Sigmoid colon (tissue), 7 donors: ENCODE measurements around the gene RBM5. TPM values are rescaled to one million over a fixed set of nuclear protein-coding genes. Genes with fewer than 3 reads are reported as not detected.

Experiments used
- DNase-seq: peaks from one replicate; pipeline ENCODE4 v3.0.0-alpha.2; 2019
- H3K27ac ChIP-seq, 4 donors: fragments of 200-600 bp; sonication (generic); one replicate each; pipeline ENCODE4 v1.5.1; 2016 to 2019; ENCODE audit warnings: mild to moderate bottlenecking in 1 of 4
- H3K27me3 ChIP-seq, 3 donors: fragments of 200-600 bp; sonication (generic); one replicate each; pipeline ENCODE4 v1.5.1; 2019; ENCODE audit warnings: mild to moderate bottlenecking in 1 of 3
- H3K36me3 ChIP-seq, 4 donors: fragments of 200-600 bp; sonication (generic); one replicate each; pipeline ENCODE4 v1.5.1; 2016 to 2019
- H3K4me1 ChIP-seq, 4 donors: fragments of 200-600 bp; sonication (generic); one replicate each; pipeline ENCODE4 v1.5.1; 2017 to 2019
- H3K4me3 ChIP-seq, 4 donors: fragments of 200-600 bp; sonication (generic); one replicate each; pipeline ENCODE4 v1.5.1; 2017 to 2019; ENCODE audit warnings: mild to moderate bottlenecking in 2 of 4, moderate library complexity in 1 of 4
- H3K9me3 ChIP-seq, 4 donors: fragments of 200-600 bp in 3 of 4; sonication (generic) in 3 of 4; one replicate each; pipeline versions ENCODE4 v1.5.1 to v1.6.1; 2013 to 2019
- EP300 ChIP-seq, 4 donors: sonication (generic); formaldehyde crosslinking; IDR thresholded peaks; one replicate each; pipeline ENCODE4 v1.6.1; 2017; ENCODE audit warnings: antibody characterized with exemption in 4 of 4
- POLR2A ChIP-seq, 2 donors: fragments of 450-650 bp; IDR thresholded peaks; one replicate each; pipeline ENCODE4 v1.6.1; 2016; ENCODE audit warnings: antibody characterized with exemption in 2 of 2, mild to moderate bottlenecking in 2 of 2, moderate library complexity in 2 of 2
- POLR2AphosphoS5 ChIP-seq, 4 donors: sonication (generic); formaldehyde crosslinking; IDR thresholded peaks; one replicate each; pipeline ENCODE4 v1.6.1; 2017; ENCODE audit warnings: antibody characterized with exemption in 4 of 4
- WGBS, 2 donors: extraction: QIAGEN DNeasy Blood & Tissue Kit; methylation state at CpG; one replicate each; pipeline ENCODE4 v1.1.7; 2013; 5-methylcytosine and 5-hydroxymethylcytosine counted together
- intact Hi-C: fragments of 100-400 bp; cut with DNase I; formaldehyde crosslinking; loops from one replicate; pipeline ENCODE4 v1.15.1; 2023
- polyA plus RNA-seq, 3 donors: library from polyadenylated mRNA; stranded (reverse); fragments of 200-250 nt; gene quantifications; one replicate each; pipeline ENCODE4 v1.2.3, GENCODE V29; 2013
- total RNA-seq, 4 donors: library from RNA; depleted of rRNA; stranded (reverse); fragments of >200 nt; gene quantifications; one replicate each; pipeline ENCODE4 v1.1.0, GENCODE V29; 2016
- TF ChIP-seq, protein P1 (sequence below), 4 experiments: fragments of 450-650 bp in 3 of 4; fragments of 200-600 bp in 1 of 4; IDR thresholded peaks; one replicate each; pipeline ENCODE4 v1.5.1; 2016 to 2019; ENCODE audit warnings: antibody characterized with exemption in 4 of 4, mild to moderate bottlenecking in 3 of 4, moderate library complexity in 2 of 4
- donor health status: healthy with polysubstance abuse.
- donor health status: Bipolar disorder and iron deficiency.
- donor health status: healthy.

The RBM5 gene
- total and polyA plus RNA-seq, 7 donors: 19.4 to 294 (median 149) TPM

DNA sequence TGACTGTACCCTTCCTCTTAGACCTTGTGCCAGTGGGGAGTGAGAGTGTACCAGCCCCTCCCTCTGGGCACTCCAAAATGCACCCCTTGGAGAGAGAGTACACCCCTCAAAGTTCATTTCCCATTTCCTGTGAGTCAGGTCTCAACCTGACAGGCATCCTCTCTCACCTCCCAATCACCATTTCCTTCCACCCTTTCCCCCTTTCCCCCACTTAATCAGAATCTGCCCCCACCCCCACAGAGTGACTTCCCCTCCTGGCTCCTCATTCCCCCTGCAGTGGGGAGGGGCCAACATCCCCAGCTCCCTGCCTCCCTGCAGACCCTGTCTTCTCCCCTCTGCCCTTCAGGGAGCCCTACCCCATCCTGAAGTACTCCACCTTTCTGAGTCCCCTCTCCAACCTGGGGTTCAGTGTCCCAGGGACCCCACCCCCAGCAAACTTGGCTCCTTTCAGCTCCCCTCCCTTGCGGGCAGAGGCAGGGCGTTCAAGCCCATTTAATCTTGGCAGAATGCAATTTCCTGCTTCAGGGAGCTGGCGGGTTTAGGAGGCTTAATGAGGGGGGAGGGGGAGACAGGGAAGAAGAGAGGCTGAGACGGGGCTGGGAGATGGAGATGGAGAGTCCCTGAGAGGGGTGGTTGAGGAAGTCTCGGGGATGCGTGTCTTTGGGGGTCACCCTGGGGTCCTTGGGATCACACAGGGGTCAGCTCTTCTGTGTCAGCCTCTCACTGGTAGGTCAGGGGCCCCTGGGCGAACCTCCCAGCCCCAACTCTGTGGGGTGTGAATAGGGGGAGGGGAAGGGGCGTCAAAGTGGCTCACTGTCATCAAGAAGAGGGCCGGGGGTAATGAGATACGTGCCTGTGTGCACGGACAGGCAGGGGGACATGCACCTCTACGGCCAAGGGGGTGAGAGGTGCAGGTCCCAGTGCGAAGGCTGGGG lies 49.8 kb downstream of the RBM5 start:
- TF ChIP-seq POLR2AphosphoS5 (IDR thresholded peaks at IDR 0.05) (no peak), EP300 (IDR thresholded peaks at IDR 0.05) (no peak), POLR2A (IDR thresholded peaks at IDR 0.05) (no peak)
- TF ChIP-seq, protein P1, sequence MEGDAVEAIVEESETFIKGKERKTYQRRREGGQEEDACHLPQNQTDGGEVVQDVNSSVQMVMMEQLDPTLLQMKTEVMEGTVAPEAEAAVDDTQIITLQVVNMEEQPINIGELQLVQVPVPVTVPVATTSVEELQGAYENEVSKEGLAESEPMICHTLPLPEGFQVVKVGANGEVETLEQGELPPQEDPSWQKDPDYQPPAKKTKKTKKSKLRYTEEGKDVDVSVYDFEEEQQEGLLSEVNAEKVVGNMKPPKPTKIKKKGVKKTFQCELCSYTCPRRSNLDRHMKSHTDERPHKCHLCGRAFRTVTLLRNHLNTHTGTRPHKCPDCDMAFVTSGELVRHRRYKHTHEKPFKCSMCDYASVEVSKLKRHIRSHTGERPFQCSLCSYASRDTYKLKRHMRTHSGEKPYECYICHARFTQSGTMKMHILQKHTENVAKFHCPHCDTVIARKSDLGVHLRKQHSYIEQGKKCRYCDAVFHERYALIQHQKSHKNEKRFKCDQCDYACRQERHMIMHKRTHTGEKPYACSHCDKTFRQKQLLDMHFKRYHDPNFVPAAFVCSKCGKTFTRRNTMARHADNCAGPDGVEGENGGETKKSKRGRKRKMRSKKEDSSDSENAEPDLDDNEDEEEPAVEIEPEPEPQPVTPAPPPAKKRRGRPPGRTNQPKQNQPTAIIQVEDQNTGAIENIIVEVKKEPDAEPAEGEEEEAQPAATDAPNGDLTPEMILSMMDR (IDR thresholded peaks at IDR 0.05): no peak
- H3K36me3 ChIP-seq: no peaks in the 10 kb centered on the region
- no peaks in the 10 kb centered on the region for H3K9me3 ChIP-seq
- H3K4me1 ChIP-seq: no peaks in the 10 kb centered on the region
- H3K27me3 ChIP-seq: no peaks in the 10 kb centered on the region
- H3K27ac ChIP-seq: no peak overlapping the region
- H3K4me3 ChIP-seq: no peak overlapping the region
- intact Hi-C loops: loop anchor here (5.0 kb wide), 1 partner anchor 39 kb away; no protein-coding TSS in a partner anchor
- DNase-seq: no peak
- whole genome bisulfite sequencing, 2 donors: 18% methylated on average over 13 of the region's 13 CpGs

DNA sequence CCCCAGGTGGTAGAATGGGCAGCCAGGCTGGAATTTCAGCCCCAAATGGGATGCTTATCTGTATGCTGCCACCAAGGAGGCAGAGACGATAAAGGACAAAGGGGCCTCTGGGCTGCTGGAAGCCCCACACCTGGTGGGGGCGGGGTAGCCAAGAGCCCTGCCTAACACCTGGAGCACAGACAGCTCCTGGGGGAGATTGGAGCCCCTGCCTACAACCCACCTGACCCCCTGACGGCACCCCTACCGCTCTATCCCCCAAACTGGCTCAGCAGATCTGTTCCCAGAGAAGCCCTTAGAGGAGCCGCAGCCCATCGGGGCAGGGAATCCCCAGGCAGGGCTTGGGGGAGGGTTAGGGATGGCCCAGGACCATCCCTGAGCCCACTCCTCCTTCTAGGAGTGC lies 50.6 kb downstream of the RBM5 start:
- no peak for DNase-seq
- no peak overlapping the region for H3K4me3 ChIP-seq
- H3K4me1 ChIP-seq: no peaks in the 10 kb centered on the region
- H3K27ac ChIP-seq: no peak overlapping the region
- no peak for TF ChIP-seq EP300 (IDR thresholded peaks at IDR 0.05)
- TF ChIP-seq, protein P1 (IDR thresholded peaks at IDR 0.05): no peak
- no peak for TF ChIP-seq POLR2AphosphoS5 (IDR thresholded peaks at IDR 0.05)
- no peak for TF ChIP-seq POLR2A (IDR thresholded peaks at IDR 0.05)
- WGBS, 2 donors: 64 to 73% methylated on average over 6 of the region's 6 CpGs
- H3K36me3 ChIP-seq: no peaks in the 10 kb centered on the region
- H3K27me3 ChIP-seq: no peaks in the 10 kb centered on the region
- intact Hi-C loops: loop anchor here (5.0 kb wide), 1 partner anchor 38 kb away; no protein-coding TSS in a partner anchor
- H3K9me3 ChIP-seq: no peaks in the 10 kb centered on the region

- 81 to 92% methylated on average over 13 of the region's 13 CpGs for WGBS, 2 donors
- intact Hi-C loops: loop anchor here (5.0 kb wide), 1 partner anchor 37 kb away; no protein-coding TSS in a partner anchor
Measured at GRCh38 chr3:50139718-50140423, 51.2 kb downstream of the RBM5 start.

DNA sequence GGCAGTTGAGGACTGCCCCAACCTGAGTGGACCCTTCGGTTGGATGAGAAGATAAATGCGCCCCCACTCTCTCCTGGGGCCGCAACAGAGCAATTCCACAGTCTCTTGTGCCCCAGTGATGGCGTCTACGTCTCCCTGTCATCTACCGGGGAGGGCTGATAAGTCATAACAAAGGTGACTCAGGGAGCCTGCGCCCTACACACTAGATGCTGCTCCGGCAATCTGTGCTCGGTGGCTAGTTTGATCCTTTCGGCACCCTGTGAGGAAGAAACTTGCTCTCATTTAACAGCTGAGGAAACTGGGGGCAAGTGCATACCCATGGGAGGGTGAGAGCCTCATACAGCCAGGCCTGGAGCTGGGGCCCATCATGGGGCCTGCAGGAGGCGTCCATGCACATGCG lies 52.3 kb downstream of the RBM5 start:
- no peaks in the 10 kb centered on the region for H3K4me1 ChIP-seq
- H3K4me3 ChIP-seq: no peak overlapping the region
- TF ChIP-seq, protein P1 (IDR thresholded peaks at IDR 0.05): no peak
- TF ChIP-seq POLR2AphosphoS5 (IDR thresholded peaks at IDR 0.05) (no peak), POLR2A (IDR thresholded peaks at IDR 0.05) (no peak), EP300 (IDR thresholded peaks at IDR 0.05) (no peak)
- no peak for DNase-seq
- 93 to 95% methylated on average over 12 of the region's 12 CpGs for WGBS, 2 donors
- H3K36me3 ChIP-seq: no peaks in the 10 kb centered on the region
- no peaks in the 10 kb centered on the region for H3K27me3 ChIP-seq
- no peaks in the 10 kb centered on the region for H3K9me3 ChIP-seq
- H3K27ac ChIP-seq: no peak overlapping the region
- intact Hi-C loops: no loop called here

More at GRCh38 chr3:50139718-50140423, 51.2 kb downstream of the RBM5 start:
- no peaks in the 10 kb centered on the region for H3K4me1 ChIP-seq
- H3K27me3 ChIP-seq: no peaks in the 10 kb centered on the region
- no peak for DNase-seq
- H3K9me3 ChIP-seq: no peaks in the 10 kb centered on the region
- no peak overlapping the region for H3K27ac ChIP-seq
- TF ChIP-seq POLR2AphosphoS5 (IDR thresholded peaks at IDR 0.05) (no peak), EP300 (IDR thresholded peaks at IDR 0.05) (no peak), POLR2A (IDR thresholded peaks at IDR 0.05) (no peak)
- TF ChIP-seq, protein P1 (IDR thresholded peaks at IDR 0.05): no peak
- H3K4me3 ChIP-seq: no peak overlapping the region
- H3K36me3 ChIP-seq: no peaks in the 10 kb centered on the region
